ENCODE data around the gene GLIPR1. TPM values are rescaled to one million over a fixed set of nuclear protein-coding genes. Genes with fewer than 3 reads are reported as not detected.

GLIPR1 gene
- total RNA-seq, 1 experiment from 2014 or later, result 71.9 TPM

Other genes with a start within 250 kb of the GLIPR1 start
- gene CAPS2, start 150.4 kb upstream of the GLIPR1 start, total RNA-seq (2014; rRNA removed; shearing (Covaris generic)), result 1.3 and 3.5 TPM in 2 replicates
- gene GLIPR1L1, start 146.1 kb upstream of the GLIPR1 start, total RNA-seq (2014; rRNA removed; shearing (Covaris generic)), result not detected in 2 replicates
- gene GLIPR1L2, start 89.7 kb upstream of the GLIPR1 start, total RNA-seq (2014; rRNA removed; shearing (Covaris generic)), result 1.8 TPM in 1 of 2 replicates, not detected in the other
- gene KRR1, start 30.9 kb downstream of the GLIPR1 start, total RNA-seq (2014; rRNA removed; shearing (Covaris generic)), result 50.3 and 52.4 TPM in 2 replicates

All from Daoy (cell line).